ENCODE data around the gene RANGAP1. TPM values are rescaled to one million over a fixed set of nuclear protein-coding genes. Genes with fewer than 3 reads are reported as not detected.

Gene RANGAP1
- total and polyA plus RNA-seq, 2 of the 13 experiments (the other 11 are each of a cell fraction or from before 2014, with no cell fraction given) = 51.8 to 83.9 TPM

- TF ChIP-seq ZNF646 (CRISPR knock-in tag; IDR thresholded peaks at IDR 0.05) (no peak), RXRA (CRISPR knock-in tag; IDR thresholded peaks at IDR 0.05) (no peak), ZNF839 (CRISPR knock-in tag; IDR thresholded peaks at IDR 0.05; ENCODE audit: borderline replicate concordance) (no peak), ZNF343 (CRISPR knock-in tag; IDR thresholded peaks at IDR 0.05) (0 out of 2 replicates have a peak, but pooled peaks have one; percentile 18), ZNF34 (CRISPR knock-in tag; IDR thresholded peaks at IDR 0.05; ENCODE audit: borderline replicate concordance) (no peak), STAT5B (CRISPR knock-in tag; IDR thresholded peaks at IDR 0.05) (no peak), KLF15 (CRISPR knock-in tag; IDR thresholded peaks at IDR 0.05; ENCODE audit: borderline replicate concordance) (no peak), RFXAP (CRISPR knock-in tag; IDR thresholded peaks at IDR 0.05; ENCODE audit: borderline replicate concordance) (no peak), TFDP1 (CRISPR knock-in tag; IDR thresholded peaks at IDR 0.05; ENCODE audit: borderline replicate concordance) (no peak), SAP130 (CRISPR knock-in tag; IDR thresholded peaks at IDR 0.05; ENCODE audit: low read depth) (0 out of 2 replicates have a peak, but pooled peaks have one; percentile 2), RORA (CRISPR knock-in tag; IDR thresholded peaks at IDR 0.05) (no peak), ZNF12 (CRISPR knock-in tag; IDR thresholded peaks at IDR 0.05) (no peak), RARG (CRISPR knock-in tag; IDR thresholded peaks at IDR 0.05; ENCODE audit: low read depth) (no peak), NONO (IDR thresholded peaks at IDR 0.05) (no peak), NONO (CRISPR knock-in tag; conservative IDR thresholded peaks at IDR 0.05) (no peak), ZNF878 (CRISPR knock-in tag; IDR thresholded peaks at IDR 0.05) (no peak)
- TF ChIP-seq, protein P1, sequence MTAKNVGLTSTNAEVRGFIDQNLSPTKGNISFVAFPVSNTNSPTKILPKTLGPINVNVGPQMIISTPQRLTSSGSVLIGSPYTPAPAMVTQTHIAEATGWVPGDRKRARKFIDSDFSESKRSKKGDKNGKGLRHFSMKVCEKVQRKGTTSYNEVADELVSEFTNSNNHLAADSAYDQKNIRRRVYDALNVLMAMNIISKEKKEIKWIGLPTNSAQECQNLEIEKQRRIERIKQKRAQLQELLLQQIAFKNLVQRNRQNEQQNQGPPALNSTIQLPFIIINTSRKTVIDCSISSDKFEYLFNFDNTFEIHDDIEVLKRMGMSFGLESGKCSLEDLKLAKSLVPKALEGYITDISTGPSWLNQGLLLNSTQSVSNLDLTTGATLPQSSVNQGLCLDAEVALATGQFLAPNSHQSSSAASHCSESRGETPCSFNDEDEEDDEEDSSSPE (CRISPR knock-in tag; IDR thresholded peaks at IDR 0.05) = no peak
Measured at GRCh38 chr22:41285441-41285819, 557 bp downstream of the RANGAP1 start (continued).
